NCI-H1694 (cell line): ENCODE measurements around the gene GRM3.

Experiments used
- DNase-seq: peaks from one replicate; lab custom pipeline; 2025; lab: John Stamatoyannopoulos, UW

Gene GRM3

DNA sequence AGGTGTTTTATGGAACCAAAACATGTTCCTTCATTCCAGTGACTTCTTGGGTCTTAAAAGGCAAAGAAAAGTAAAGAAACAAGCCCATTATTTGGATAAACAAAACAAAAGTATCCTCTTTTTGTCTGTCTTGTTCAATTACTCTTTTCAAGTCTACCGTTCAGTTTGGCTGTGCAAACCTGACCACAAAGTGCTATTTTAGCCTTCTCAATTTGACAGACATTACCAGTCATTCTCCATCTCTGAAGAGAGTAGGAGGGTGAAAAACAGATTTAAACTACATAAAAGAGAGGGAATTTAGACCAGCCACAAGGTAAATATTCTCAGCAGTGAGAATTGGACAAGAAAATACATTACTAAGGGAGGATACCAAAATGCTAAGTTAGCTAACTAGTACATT is 145.2 kb downstream of the GRM3 start:
- no peak for DNase-seq

DNA sequence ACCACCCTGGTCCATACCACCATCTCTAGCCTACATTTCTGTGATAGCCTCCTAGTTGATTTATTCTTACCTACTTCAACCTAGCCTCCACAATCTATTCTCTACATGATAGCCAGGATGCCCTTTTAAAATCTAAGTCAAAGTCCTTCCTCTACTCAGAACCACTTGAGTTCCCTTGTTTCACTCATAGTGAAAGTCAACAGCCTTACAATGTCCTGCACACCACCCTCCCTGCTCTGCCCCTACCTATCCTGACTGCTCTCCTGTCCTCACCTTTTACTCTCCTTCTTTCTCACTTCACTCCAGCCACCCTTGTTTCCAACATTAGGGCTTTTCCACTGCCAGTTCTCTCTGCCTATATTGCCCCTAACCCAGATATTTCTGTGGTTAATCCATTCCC is 146.7 kb downstream of the GRM3 start:
- no peak for DNase-seq

- no peak for DNase-seq
Measured at GRCh38 chr7:86792260-86792659, 148.6 kb downstream of the GRM3 start.

GRCh38 chr7:86793136-86793535 is 149.4 kb downstream of the GRM3 start:
- DNase-seq, result no peak

DNA sequence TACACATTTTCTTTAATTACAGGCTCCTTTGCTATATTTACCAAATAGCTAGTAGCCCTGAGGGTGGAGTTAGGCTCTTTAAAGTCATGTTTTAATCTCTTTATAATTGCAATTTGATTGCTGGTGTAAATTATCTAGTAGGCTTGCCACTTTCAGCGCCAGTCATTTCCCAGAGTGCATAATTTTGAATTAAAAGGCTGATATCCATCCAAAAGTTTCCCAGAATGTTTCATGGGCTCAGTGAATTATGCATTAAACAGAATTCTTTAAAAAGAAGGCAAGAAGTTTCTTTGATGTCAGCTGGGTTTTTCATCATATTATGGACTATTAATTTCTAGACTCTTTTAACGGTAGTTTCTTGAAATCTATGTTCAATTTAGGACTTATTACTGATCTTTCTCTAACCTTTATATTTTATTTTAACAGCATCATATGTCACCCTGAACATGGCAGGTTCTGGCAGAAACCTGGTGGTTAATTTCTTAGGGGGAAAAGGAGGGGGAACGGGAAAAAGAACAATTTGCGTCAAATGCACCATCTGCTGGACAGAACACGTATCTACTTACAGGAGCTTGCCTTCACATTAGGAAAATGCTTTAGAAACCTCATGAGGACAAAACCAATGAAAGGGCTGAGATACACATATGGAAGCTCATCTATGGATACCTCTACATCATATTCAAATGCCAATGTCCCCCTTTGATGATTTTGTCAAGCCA is 171.1 kb downstream of the GRM3 start:
- peak; percentile 18 for DNase-seq

DNA sequence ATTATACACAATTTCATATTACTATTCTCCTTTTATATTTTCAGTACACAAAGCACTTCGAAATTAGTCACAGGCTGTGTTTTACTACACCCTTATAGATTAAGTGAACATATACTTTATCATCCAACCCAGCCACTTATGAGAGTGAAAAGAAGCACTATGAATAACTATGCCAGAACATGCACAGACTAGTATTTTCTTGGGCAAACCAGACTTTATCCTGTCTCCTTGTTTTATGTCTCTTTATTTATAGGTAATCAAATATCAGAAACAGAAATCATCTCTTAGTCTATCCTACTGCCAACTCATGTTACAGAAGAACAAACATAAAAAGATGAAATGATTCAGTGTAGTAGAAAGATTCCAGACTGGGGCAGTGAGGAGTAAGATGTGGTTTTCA is 171.8 kb downstream of the GRM3 start:
- no peak for DNase-seq

DNA sequence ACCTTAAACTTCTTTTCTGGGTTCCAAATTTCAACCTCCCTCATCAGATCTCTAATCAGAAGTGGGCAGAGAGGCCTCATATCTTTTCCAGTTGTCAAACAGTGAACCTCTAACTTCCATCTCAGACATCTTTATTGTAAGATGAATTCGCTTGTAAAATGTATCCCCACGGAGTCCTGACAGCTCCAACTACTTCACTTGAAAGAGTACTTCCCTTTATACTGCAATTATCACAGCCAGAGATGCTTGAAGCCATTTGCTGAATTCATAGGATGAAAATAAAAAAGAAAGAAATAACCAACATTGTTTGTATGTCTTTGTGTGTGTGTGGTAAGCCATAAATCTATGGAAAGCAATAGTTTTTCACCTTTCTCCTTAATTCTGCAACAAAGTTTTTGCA is 175.2 kb downstream of the GRM3 start:
- no peak for DNase-seq

DNA sequence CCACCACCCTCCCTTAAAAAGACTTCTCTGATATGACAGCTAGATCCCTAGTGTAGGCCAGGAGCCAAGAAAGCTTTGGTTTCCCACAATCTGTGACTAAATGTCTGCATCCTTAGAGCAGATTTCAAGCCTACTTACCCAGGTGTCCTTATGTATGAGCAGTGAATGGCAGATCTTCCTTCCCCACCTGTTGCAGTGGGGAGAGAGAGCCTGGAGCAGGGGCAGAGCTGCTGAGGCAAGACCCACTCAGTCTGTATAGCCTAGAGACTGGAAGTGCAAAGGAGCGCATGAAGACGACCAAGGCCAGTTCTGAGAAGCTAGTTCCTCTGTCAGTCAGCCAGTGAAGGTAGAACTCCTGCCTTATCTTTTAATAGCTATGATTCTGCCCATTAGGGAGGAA is 180.1 kb downstream of the GRM3 start:
- no peak for DNase-seq

GRCh38 chr7:86825264-86825663 is 181.6 kb downstream of the GRM3 start:
- no peak for DNase-seq

DNA sequence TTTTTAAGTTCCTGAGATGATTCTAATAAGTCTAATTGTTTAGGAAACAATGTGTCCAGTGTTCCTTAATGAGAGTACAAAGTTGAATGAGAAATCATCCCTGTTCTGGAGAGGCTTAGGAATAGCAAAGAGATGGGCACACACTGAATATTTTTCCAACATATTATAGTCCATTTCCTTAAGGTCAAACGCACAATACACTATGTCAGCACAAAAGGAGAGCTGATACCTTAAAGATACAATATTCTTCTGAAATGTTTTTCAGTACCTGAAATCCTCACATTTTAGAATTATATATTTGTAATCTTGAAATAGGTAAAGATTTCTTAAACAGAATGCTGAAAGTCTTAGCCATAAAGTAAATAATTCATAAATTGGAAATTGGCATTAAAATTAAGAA is 183.2 kb downstream of the GRM3 start:
- DNase-seq, result no peak

DNA sequence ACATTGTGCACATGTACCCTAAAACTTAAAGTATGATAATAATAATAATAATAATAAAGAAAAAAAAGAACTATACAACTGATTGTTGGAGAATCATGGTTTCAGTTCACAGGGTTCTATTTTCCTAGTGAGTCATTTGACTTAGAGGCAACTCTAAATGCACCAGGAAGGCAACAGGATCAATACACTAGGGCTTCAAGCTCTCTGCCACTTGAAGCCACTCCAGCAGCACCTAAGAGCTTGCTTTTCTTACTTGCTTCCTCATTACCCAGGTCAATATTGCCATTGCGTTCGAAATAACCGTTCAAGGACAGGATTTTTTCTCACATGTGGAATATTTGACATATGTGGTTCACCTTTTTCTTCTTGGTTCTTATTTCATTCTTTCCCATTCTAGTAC is 189.7 kb downstream of the GRM3 start:
- no peak for DNase-seq

DNA sequence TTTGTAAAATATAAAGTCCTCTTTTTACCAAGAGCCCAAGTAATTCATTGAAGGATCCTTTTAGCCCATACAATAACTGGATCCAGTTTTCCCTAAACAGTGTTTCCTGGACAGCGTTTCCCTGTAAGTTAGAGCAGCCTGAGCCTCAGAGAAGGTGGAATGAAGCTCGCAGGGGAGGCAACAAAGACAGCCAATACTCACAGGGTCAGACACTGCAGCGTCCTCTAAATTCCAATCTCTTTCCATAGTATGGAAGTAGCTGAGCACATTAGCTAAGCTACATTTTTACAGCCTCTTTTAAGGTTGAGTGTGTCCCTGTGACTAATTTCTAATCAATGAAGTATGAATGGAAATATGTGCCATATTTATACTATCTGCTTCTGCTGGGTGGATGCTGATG is 193.5 kb downstream of the GRM3 start:
- no peak for DNase-seq

DNA sequence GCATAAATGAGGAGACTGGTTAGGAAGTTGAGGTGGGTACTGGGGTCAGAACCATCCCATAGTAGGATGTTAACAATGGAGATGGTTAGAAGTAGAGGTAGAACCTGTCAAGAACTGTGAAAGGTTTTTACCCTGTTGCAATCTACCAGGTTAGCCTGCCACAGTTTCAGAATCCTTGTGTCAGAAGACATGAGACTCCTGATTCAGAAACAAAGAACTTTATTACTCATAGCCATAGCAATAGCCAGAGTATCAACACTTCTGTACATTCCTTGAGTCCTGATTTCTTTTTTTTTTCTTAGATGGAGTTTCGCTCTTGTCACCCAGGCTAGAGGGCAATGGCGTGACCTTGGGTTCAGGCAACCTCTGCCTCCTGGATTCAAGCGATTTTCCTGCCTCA is 200.9 kb downstream of the GRM3 start:
- DNase-seq, result no peak

DNA sequence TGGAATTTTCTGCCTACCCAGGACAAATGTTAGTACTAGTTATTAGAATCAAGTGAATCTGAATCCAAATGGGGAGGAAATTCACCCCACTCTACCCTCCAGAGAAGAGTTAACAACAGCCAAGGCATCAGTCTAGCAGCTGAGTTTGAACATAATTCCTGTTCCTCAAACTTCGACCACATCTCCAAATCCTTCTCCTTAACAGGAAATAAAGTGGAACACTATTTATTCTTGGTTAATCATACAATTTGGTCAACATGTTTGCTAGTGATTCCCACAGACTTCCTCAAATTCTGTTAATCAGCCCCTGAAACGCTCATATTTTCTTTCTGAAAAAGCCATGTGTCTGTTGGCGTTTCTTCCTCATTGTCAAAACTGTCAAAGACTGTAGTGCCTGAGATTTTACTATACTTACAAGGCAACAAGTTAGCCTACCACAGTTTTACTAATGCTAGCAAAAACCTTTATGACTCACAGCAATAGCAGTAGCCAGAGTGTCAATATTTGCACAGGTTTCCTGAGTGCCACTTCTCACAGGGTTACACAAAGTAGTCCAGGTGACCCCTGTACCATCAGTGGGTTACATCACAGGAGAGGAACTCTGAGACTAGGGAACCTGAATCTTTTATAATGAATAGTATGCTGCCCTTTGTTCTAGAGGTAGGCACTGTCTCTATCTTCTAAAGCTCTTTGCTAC is 202.9 kb downstream of the GRM3 start:
- DNase-seq, result no peak

DNA sequence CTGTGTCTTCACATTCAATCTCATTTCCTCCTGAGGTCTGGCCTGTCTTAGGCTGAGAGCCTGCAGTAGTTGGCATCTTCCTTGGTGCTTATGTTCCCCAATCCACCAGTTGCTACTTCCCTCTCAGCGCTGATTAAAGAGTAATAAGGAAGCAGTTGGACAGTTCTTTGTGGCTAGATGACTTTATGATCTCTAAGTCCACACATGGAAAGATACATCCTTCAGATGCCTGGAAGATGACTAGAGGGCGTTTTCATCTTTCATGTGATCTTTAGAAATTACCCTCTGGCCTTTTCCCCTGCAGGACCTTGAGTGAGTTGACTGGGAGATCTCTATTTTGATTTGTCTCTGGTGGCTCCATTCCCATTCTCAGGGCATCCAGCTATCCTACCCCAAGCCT is 204.5 kb downstream of the GRM3 start:
- no peak for DNase-seq

DNA sequence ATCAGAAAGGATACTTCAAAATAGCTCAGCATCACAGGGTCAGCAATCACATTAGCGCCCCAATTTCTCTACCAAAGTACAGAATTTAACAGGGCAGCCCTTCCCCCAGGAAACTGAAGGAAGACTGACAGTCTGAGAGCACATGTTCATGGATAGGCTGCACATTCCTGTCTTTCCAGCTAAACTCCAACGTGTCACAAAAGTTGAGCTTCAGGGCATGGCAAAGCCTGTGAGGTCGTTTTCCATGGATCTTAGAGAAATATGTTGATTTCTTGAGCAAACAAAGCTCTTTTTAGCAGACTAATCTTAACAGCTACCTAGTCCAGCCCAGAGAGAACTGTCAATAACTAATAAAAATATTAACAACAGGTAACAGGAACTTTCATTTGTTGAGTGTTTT is 207.9 kb downstream of the GRM3 start:
- DNase-seq, result no peak

- DNase-seq, result no peak
Measured at GRCh38 chr7:86863452-86863851, 219.7 kb downstream of the GRM3 start.

GRCh38 chr7:86867163-86867762 is 223.6 kb downstream of the GRM3 start:
- no peak for DNase-seq

DNA sequence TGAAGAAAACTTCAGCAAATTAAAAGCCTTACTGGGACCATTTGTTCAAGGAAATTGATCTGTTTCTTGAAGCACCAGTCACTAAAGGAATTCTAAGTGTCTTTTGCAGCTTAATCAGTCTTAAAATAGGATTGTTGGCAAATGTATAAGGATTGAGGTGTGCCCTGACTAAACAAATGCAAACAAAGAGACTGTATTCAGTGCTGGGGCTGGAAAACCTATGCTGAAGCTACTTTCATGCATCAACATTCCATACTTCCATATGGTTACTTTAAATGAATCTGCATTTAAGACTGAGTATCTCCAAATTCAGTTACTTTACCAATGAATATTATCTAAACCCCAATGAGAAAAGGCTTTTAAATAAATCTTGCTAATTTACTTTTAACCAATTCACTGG is 232.4 kb downstream of the GRM3 start:
- DNase-seq, result no peak

- no peak for DNase-seq
Measured at GRCh38 chr7:86884152-86884551, 240.4 kb downstream of the GRM3 start.

GRCh38 chr7:86889501-86889900 is 245.8 kb downstream of the GRM3 start:
- DNase-seq, result no peak

DNA sequence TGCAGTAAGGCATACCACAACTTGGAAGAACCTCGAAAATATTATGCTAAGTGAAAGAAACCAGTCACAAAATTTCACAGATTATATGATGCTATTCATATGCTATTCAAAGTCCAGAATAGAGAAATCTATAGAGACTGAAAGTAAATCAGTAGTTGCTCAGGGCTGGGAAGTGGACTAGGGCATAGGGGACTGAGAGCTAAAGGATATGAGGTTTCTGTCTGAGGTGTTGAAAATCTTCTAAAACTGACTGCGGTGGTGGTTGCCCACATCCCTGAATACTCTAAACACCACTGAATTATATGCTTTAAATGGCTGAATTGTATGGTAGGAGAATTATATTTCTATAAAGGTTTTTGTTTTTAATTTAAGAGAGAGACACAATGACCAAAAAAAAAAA is 254.5 kb downstream of the GRM3 start:
- no peak for DNase-seq

DNA sequence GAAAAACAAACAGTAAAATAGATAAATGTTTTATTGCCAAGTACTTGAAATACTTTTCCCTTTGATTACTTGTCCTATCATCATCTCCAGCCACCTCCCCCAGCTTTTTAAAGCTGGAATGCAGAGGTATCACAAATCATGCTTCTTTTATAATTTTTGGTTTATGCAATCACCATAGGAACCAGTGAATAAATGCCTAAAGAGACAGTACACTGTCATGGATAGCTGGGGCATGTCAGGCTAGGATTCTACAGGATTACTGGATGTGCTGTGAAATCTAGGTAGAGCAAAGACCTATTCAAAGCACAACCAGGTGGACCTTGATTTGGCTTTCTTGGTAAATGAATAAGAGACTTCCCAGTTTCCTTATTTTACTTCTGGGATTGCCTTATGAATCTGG is 257.2 kb downstream of the GRM3 start:
- DNase-seq, result no peak
